SU-DHL-6 (cell line): ENCODE measurements around the gene SEMA6D.

Source experiments
- CTCF ChIP-seq: fragments of 200-600 bp; sonication (generic); IDR thresholded peaks from one replicate; pipeline ENCODE4 v1.5.1; 2017; ENCODE audit warnings: antibody characterized with exemption, mild to moderate bottlenecking, low read length, moderate library complexity; ENCODE audit not compliant: insufficient read depth, poor library complexity, severe bottlenecking
- EZH2phosphoT487 ChIP-seq: fragments of 200-600 bp; sonication (generic), shearing (Covaris generic); conservative IDR thresholded peaks from 2 replicates; pipeline ENCODE4 v1.6.1; 2018; ENCODE audit warnings: mild to moderate bottlenecking, antibody characterized with exemption, low read length, moderate library complexity, mixed read lengths

- TF ChIP-seq CTCF = no peak
- TF ChIP-seq EZH2phosphoT487 = no peak
Observed at GRCh38 chr15:47675735-47676134, 41.6 kb upstream of the SEMA6D start.
